ENCODE measurements around the gene SDF2L1. TPM values are rescaled to one million over a fixed set of nuclear protein-coding genes. Genes with fewer than 3 reads are reported as not detected.

The SDF2L1 gene
- total and polyA plus RNA-seq, 2 of the 13 experiments (the other 11 are each of a cell fraction or from before 2014, with no cell fraction given) = 18.0 to 57.4 TPM

DNA sequence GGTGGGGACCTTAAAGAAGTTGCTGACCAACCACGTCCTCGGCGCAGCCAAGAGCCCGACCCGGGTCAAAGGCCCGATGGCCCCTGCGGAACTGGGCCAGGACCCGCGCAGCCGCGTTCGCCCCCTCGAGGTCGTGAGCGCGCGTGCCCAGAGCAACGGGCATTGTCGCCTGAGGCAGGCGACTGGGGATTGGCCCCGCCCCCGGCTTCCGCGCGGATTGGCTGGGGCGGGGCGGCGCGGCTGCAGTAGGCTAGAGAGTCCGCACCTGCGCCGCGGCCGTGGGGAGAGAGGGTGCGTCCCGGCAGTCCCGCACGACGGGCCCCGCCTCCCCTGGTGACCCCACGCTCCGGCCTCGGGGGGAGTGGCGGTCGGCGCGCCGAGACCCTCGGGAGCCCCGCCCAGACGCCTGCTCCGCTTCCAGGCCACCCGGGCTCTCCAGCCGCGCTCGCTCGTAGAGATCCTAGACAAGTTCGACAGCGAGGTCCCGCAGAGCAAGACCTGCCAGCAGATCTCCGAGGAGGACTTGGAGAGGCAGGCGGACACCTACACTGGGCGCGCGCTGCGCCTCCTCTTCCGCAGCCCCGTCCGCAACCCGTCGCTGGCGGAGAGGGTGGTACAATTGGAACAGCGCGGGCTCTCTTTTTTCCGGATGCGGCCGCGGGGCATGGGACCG, 15.4 kb downstream of the SDF2L1 start (continued):
- TF ChIP-seq HOXA9 (CRISPR knock-in tag; IDR thresholded peaks at IDR 0.05; ENCODE audit: borderline replicate concordance) (no peak), SPEN (CRISPR knock-in tag; IDR thresholded peaks at IDR 0.05; ENCODE audit: low read depth) (peak; percentile 18; the same call in 1 of the 2 replicates), NRL (CRISPR knock-in tag; IDR thresholded peaks at IDR 0.05; ENCODE audit: borderline replicate concordance) (peak; percentile 46; the same call in 1 of the 2 replicates), HNRNPUL1 (IDR thresholded peaks at IDR 0.05; ENCODE audit: low read depth, low read length) (peak; percentile 53; the same call in 1 of the 2 replicates), PHF21A (CRISPR knock-in tag; IDR thresholded peaks at IDR 0.05) (peak; percentile 76), ZNF619 (CRISPR knock-in tag; IDR thresholded peaks at IDR 0.05) (no peak; the same call in 1 of the 2 replicates), POLR2AphosphoS5 (IDR thresholded peaks at IDR 0.05; ENCODE audit: low read depth, low read length) (peak; percentile 53), ZNF543 (CRISPR knock-in tag; IDR thresholded peaks at IDR 0.05) (no peak), ZNF674 (CRISPR knock-in tag; IDR thresholded peaks at IDR 0.05; ENCODE audit: low read depth) (no peak), ERF (CRISPR knock-in tag; IDR thresholded peaks at IDR 0.05) (peak; percentile 85), ZC3H4 (CRISPR knock-in tag; IDR thresholded peaks at IDR 0.05; ENCODE audit: borderline replicate concordance) (no peak), ZFY (CRISPR knock-in tag; IDR thresholded peaks at IDR 0.05) (peak; percentile 68), ZSCAN20 (CRISPR knock-in tag; IDR thresholded peaks at IDR 0.05; ENCODE audit: borderline replicate concordance) (peak; percentile 73; the same call in 1 of the 2 replicates), ZNF260 (CRISPR knock-in tag; IDR thresholded peaks at IDR 0.05; ENCODE audit: borderline replicate concordance, low read depth) (no peak), MED1 (CRISPR knock-in tag; IDR thresholded peaks at IDR 0.05) (peak; percentile 35), ISL2 (CRISPR knock-in tag; IDR thresholded peaks at IDR 0.05) (no peak)
- TF ChIP-seq, protein P1, sequence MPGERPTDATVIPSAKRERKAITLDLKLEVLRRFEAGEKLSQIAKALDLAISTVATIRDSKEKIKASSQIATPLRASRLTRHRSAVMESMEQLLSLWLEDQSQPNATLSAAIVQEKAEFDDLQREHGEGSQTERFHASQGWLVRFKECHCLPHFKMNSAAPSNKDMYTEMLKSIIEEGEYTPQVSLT (CRISPR knock-in tag; IDR thresholded peaks at IDR 0.05; ENCODE audit: borderline replicate concordance, low read depth) = no peak
- TF ChIP-seq, protein P2, sequence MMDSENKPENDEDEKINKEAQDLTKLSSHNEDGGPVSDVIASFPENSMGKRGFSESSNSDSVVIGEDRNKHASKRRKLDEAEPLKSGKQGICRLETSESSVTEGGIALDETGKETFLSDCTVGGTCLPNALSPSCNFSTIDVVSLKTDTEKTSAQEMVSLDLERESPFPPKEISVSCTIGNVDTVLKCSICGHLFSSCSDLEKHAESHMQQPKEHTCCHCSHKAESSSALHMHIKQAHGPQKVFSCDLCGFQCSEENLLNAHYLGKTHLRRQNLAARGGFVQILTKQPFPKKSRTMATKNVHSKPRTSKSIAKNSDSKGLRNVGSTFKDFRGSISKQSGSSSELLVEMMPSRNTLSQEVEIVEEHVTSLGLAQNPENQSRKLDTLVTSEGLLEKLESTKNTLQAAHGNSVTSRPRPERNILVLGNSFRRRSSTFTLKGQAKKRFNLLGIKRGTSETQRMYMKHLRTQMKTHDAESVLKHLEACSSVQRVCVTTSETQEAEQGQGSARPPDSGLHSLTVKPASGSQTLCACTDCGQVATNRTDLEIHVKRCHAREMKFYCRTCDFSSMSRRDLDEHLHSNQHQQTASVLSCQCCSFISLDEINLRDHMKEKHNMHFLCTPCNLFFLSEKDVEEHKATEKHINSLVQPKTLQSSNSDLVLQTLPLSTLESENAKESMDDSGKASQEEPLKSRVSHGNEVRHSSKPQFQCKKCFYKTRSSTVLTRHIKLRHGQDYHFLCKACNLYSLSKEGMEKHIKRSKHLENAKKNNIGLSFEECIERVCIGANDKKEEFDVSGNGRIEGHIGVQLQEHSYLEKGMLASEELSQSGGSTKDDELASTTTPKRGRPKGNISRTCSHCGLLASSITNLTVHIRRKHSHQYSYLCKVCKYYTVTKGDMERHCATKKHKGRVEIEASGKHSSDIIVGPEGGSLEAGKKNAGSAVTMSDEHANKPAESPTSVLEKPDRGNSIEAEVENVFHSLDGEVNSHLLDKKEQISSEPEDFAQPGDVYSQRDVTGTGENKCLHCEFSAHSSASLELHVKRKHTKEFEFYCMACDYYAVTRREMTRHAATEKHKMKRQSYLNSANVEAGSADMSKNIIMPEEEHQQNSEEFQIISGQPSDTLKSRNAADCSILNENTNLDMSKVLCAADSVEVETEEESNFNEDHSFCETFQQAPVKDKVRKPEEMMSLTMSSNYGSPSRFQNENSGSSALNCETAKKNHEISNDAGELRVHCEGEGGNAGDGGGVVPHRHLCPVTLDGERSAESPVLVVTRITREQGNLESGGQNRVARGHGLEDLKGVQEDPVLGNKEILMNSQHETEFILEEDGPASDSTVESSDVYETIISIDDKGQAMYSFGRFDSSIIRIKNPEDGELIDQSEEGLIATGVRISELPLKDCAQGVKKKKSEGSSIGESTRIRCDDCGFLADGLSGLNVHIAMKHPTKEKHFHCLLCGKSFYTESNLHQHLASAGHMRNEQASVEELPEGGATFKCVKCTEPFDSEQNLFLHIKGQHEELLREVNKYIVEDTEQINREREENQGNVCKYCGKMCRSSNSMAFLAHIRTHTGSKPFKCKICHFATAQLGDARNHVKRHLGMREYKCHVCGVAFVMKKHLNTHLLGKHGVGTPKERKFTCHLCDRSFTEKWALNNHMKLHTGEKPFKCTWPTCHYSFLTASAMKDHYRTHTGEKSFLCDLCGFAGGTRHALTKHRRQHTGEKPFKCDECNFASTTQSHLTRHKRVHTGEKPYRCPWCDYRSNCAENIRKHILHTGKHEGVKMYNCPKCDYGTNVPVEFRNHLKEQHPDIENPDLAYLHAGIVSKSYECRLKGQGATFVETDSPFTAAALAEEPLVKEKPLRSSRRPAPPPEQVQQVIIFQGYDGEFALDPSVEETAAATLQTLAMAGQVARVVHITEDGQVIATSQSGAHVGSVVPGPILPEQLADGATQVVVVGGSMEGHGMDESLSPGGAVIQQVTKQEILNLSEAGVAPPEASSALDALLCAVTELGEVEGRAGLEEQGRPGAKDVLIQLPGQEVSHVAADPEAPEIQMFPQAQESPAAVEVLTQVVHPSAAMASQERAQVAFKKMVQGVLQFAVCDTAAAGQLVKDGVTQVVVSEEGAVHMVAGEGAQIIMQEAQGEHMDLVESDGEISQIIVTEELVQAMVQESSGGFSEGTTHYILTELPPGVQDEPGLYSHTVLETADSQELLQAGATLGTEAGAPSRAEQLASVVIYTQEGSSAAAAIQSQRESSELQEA (CRISPR knock-in tag; IDR thresholded peaks at IDR 0.05; ENCODE audit: not compliant biosample characterization) = peak; percentile 74
- TF ChIP-seq, protein P3, sequence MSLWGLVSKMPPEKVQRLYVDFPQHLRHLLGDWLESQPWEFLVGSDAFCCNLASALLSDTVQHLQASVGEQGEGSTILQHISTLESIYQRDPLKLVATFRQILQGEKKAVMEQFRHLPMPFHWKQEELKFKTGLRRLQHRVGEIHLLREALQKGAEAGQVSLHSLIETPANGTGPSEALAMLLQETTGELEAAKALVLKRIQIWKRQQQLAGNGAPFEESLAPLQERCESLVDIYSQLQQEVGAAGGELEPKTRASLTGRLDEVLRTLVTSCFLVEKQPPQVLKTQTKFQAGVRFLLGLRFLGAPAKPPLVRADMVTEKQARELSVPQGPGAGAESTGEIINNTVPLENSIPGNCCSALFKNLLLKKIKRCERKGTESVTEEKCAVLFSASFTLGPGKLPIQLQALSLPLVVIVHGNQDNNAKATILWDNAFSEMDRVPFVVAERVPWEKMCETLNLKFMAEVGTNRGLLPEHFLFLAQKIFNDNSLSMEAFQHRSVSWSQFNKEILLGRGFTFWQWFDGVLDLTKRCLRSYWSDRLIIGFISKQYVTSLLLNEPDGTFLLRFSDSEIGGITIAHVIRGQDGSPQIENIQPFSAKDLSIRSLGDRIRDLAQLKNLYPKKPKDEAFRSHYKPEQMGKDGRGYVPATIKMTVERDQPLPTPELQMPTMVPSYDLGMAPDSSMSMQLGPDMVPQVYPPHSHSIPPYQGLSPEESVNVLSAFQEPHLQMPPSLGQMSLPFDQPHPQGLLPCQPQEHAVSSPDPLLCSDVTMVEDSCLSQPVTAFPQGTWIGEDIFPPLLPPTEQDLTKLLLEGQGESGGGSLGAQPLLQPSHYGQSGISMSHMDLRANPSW (CRISPR knock-in tag; IDR thresholded peaks at IDR 0.05; ENCODE audit: borderline replicate concordance) = peak; percentile 31; the same call in 1 of the 2 replicates
